GM08714 (cell line): ENCODE data around the gene IRAK2.
"Not testable (repeated sequence)": the region's sequence is repeated elsewhere in the genome, so short reads cannot be mapped to it uniquely, and the experiment has no call there.

Experiments
- H3K4me3 ChIP-seq: fragments of 200-500 bp; sonication (Bioruptor generic); 2 replicates; pipeline ENCODE4 v1.5.1; 2014; ENCODE audit warnings: mild to moderate bottlenecking, low read length, inconsistent platforms
- ZNF274 ChIP-seq: IDR thresholded peaks from 2 replicates; pipeline ENCODE4 v1.6.1; 2012; ENCODE audit warnings: mild to moderate bottlenecking, low read depth, low read length

IRAK2 gene

GRCh38 chr3:10149226-10149625 is 15.5 kb upstream of the IRAK2 start:
- H3K4me3 ChIP-seq, result no peak overlapping the region
- no peak for TF ChIP-seq ZNF274

GRCh38 chr3:10150987-10151386 is 13.7 kb upstream of the IRAK2 start:
- no peak for TF ChIP-seq ZNF274
- H3K4me3 ChIP-seq, result no peak overlapping the region

- no peak for TF ChIP-seq ZNF274
- no peak overlapping the region for H3K4me3 ChIP-seq
Measured at GRCh38 chr3:10154335-10155122, 10.2 kb upstream of the IRAK2 start.

GRCh38 chr3:10155123-10155472 is 9.6 kb upstream of the IRAK2 start:
- no peak for TF ChIP-seq ZNF274
- no peak overlapping the region for H3K4me3 ChIP-seq

GRCh38 chr3:10155658-10156057 is 9.1 kb upstream of the IRAK2 start:
- no peak overlapping the region for H3K4me3 ChIP-seq
- TF ChIP-seq ZNF274, result no peak

GRCh38 chr3:10157031-10157430 is 7.7 kb upstream of the IRAK2 start:
- TF ChIP-seq ZNF274, result no peak

GRCh38 chr3:10158555-10158954 is 6.2 kb upstream of the IRAK2 start:
- not testable (repeated sequence) for H3K4me3 ChIP-seq

More at GRCh38 chr3:10157031-10157430, 7.7 kb upstream of the IRAK2 start:
- H3K4me3 ChIP-seq, result no peak overlapping the region

- TF ChIP-seq ZNF274, result no peak
- H3K4me3 ChIP-seq, result no peak overlapping the region
Measured at GRCh38 chr3:10160346-10160745, 4.4 kb upstream of the IRAK2 start.

GRCh38 chr3:10160925-10161324 is 3.8 kb upstream of the IRAK2 start:
- no peak for TF ChIP-seq ZNF274

GRCh38 chr3:10162185-10162584 is 2.5 kb upstream of the IRAK2 start:
- TF ChIP-seq ZNF274, result no peak
- H3K4me3 ChIP-seq, result no peak overlapping the region

More at GRCh38 chr3:10160925-10161324, 3.8 kb upstream of the IRAK2 start:
- no peak overlapping the region for H3K4me3 ChIP-seq

- peak overlapping the region; percentile 56; the same call in 1 of the 2 replicates for H3K4me3 ChIP-seq
Measured at GRCh38 chr3:10164201-10164545, 546 bp upstream of the IRAK2 start.

GRCh38 chr3:10166213-10166604 is 1.5 kb downstream of the IRAK2 start:
- TF ChIP-seq ZNF274, result no peak
- H3K4me3 ChIP-seq, result no peak overlapping the region

GRCh38 chr3:10169000-10169496 is 4.3 kb downstream of the IRAK2 start:
- H3K4me3 ChIP-seq, result no peak overlapping the region
- TF ChIP-seq ZNF274, result no peak

- no peak for TF ChIP-seq ZNF274
- no peak overlapping the region for H3K4me3 ChIP-seq
Measured at GRCh38 chr3:10170915-10171478, 6.3 kb downstream of the IRAK2 start.

GRCh38 chr3:10173095-10173925 is 8.6 kb downstream of the IRAK2 start:
- H3K4me3 ChIP-seq, result no peak overlapping the region
- no peak for TF ChIP-seq ZNF274

- no peak for TF ChIP-seq ZNF274
- no peak overlapping the region for H3K4me3 ChIP-seq
Measured at GRCh38 chr3:10173926-10174435, 9.3 kb downstream of the IRAK2 start.

- H3K4me3 ChIP-seq, result not testable (repeated sequence)
Measured at GRCh38 chr3:10175334-10175733, 10.6 kb downstream of the IRAK2 start.

- not testable (repeated sequence) for H3K4me3 ChIP-seq
Measured at GRCh38 chr3:10176150-10176549, 11.4 kb downstream of the IRAK2 start.
